ENCODE data around the gene BOK. TPM values are rescaled to one million over a fixed set of nuclear protein-coding genes. Genes with fewer than 3 reads are reported as not detected.
A peak's percentile ranks its signal among the peaks of the same experiment; 100 is the strongest.
"Not testable (repeated sequence)": the region's sequence is repeated elsewhere in the genome, so short reads cannot be mapped to it uniquely, and the experiment has no call there.

Gene BOK
- total and polyA plus RNA-seq, 4 donors = 11.8 to 44.3 (median 29.1) TPM

DNA sequence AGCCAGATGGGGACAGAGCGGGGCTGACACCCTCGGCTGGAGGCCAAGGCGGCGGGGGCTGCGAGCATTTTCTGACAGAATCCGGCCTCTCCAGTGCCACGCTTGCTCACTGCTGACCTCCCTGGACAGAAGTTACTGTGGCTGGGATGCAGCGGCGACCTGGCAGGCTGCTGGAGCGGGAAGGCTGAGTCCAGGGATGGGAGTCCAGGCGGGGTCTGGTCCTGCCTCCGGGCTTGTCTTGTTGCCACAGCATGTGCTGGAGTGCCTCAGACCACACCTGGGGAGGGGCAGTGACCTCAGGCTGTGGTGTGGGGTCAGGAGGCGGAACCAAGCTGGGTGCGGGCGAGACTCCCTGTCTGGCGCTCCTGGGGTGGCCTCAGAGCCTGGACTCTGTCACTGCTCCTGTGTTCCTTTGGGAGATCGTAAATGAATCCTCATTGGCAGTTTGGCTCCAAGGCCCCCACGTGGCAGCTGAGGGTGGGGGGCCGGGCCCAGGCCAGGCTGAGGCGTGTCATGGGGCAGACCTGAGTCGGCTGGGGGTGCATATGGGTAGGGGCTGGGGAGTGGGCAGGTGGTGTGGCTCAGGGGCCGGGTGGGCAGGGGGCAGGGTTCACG is 5.5 kb downstream of the BOK start:
- TF ChIP-seq, protein P1, sequence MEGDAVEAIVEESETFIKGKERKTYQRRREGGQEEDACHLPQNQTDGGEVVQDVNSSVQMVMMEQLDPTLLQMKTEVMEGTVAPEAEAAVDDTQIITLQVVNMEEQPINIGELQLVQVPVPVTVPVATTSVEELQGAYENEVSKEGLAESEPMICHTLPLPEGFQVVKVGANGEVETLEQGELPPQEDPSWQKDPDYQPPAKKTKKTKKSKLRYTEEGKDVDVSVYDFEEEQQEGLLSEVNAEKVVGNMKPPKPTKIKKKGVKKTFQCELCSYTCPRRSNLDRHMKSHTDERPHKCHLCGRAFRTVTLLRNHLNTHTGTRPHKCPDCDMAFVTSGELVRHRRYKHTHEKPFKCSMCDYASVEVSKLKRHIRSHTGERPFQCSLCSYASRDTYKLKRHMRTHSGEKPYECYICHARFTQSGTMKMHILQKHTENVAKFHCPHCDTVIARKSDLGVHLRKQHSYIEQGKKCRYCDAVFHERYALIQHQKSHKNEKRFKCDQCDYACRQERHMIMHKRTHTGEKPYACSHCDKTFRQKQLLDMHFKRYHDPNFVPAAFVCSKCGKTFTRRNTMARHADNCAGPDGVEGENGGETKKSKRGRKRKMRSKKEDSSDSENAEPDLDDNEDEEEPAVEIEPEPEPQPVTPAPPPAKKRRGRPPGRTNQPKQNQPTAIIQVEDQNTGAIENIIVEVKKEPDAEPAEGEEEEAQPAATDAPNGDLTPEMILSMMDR (IDR thresholded peaks at IDR 0.05; ENCODE audit: control extremely low read depth, extremely low read depth) = no peak
- DNase-seq = peak in 1 of 3 donors; percentile 22
- no peak for ATAC-seq (ENCODE audit: insufficient read depth, low FRiP score)
- Histone ChIP-seq H3K4me3 (no peak overlapping the region), H3K27ac (ENCODE audit: low read depth in 1 of 2, low read length in 1 of 2) (peak overlapping the region in 1 of 2 donors; percentile 3), H3K9ac (ENCODE audit: insufficient read depth in 1 of 2, low read length in 2 of 2) (no peak overlapping the region), H3K4me1 (ENCODE audit: control insufficient read depth in 5 of 5, insufficient read depth in 5 of 5, low read length in 5 of 5) (peaks cover 0 to 31% (median 18%) of the 10 kb centered on the region in 5 donors), H3K27me3 (ENCODE audit: control insufficient read depth in 3 of 3, insufficient read depth in 3 of 3, low read length in 2 of 3) (no peaks in the 10 kb centered on the region), H3K9me3 (ENCODE audit: control insufficient read depth in 4 of 4, insufficient read depth in 3 of 4, low read length in 3 of 4) (no peaks in the 10 kb centered on the region), H3K36me3 (ENCODE audit: control insufficient read depth in 4 of 4, insufficient read depth in 4 of 4, low read length in 4 of 4) (peaks cover 0 to 8% (median 3%) of the 10 kb centered on the region in 4 donors)
- WGBS, 2 donors = 80 to 90% methylated on average over 23 of the region's 23 CpGs

DNA sequence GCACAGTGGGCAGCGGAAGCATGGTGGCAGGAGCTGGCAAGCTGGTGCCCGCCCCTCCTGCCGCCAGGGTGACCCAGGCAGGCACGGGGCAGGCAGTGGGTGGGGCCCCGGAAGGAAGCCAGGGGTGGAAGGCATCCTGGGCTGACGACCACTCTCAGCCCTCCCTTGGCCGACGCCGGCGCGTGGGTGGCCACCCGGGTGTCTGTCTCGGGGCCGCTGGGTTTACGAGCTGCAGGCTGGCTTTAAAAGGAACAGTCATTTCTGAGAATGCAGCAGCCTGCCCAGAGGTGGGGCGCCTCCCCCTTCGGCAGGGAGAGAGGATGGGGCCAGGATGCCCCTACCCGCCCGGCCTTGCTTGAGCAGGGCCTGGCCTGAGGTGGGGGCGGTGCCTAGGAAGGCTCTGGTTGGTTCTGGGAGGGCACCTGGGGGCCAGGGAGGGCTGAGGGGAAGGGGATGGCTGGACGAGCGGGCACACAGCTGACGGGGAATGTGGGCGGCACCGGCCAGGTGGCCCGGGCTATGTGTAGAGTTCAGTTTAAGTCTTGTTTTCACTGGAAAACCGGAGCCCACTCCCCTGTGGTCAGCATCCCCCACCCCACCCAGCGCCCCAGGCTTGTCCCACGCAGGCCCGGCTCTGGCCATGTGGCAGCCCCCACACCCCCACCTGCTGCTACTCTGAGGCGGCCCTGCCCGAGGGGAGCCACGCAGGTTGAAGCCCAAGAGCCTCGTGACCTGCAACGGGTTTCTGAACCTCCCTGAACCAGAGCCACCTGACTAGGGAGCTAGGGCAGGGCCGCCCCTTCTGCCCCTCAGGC is 6.3 kb downstream of the BOK start:
- 80 to 82% methylated on average over 36 of the region's 36 CpGs for WGBS, 2 donors
- TF ChIP-seq, protein P1 (IDR thresholded peaks at IDR 0.05; ENCODE audit: control extremely low read depth, extremely low read depth) = no peak
- Histone ChIP-seq H3K9me3 (ENCODE audit: control insufficient read depth in 4 of 4, insufficient read depth in 3 of 4, low read length in 3 of 4) (no peaks in the 10 kb centered on the region), H3K9ac (ENCODE audit: insufficient read depth in 1 of 2, low read length in 2 of 2) (no peak overlapping the region), H3K27ac (ENCODE audit: low read depth in 1 of 2, low read length in 1 of 2) (no peak overlapping the region), H3K4me3 (no peak overlapping the region), H3K27me3 (ENCODE audit: control insufficient read depth in 3 of 3, insufficient read depth in 3 of 3, low read length in 2 of 3) (no peaks in the 10 kb centered on the region), H3K36me3 (ENCODE audit: control insufficient read depth in 4 of 4, insufficient read depth in 4 of 4, low read length in 4 of 4) (peaks cover 0 to 8% (median 5%) of the 10 kb centered on the region in 4 donors), H3K4me1 (ENCODE audit: control insufficient read depth in 5 of 5, insufficient read depth in 5 of 5, low read length in 5 of 5) (peaks cover 0 to 30% (median 11%) of the 10 kb centered on the region in 5 donors)
- no peak for DNase-seq
- ATAC-seq (ENCODE audit: insufficient read depth, low FRiP score) = no peak

DNA sequence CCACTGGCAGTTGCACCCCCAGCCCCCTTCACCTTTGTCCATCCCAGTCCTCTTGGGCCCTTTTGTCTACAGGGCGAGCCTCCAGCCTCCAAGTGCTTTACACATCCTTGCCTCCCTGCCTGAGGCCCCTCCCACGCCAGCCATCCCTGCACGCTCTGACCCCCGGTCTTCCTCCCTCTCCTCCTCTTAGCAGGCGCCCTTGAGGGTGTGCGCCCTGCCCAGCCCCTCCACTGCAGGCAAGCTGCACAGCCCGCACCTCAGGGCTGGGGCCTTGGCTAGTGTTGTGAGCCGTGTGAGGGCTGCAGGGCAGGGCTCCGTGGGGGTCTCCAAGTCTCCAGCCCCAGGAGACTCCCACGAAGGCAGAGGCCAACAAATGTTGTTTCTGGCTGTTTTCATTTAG is 6.9 kb downstream of the BOK start:
- no peaks in the 10 kb centered on the region for H3K27me3 ChIP-seq (ENCODE audit: control insufficient read depth in 3 of 3, insufficient read depth in 3 of 3, low read length in 2 of 3)
- 78 to 88% methylated on average over 10 of the region's 10 CpGs for WGBS, 2 donors
- peaks cover 0 to 24% (median 5%) of the 10 kb centered on the region in 5 donors for H3K4me1 ChIP-seq (ENCODE audit: control insufficient read depth in 5 of 5, insufficient read depth in 5 of 5, low read length in 5 of 5)
- TF ChIP-seq, protein P1 (IDR thresholded peaks at IDR 0.05; ENCODE audit: control extremely low read depth, extremely low read depth) = no peak
- no peak overlapping the region for H3K9ac ChIP-seq (ENCODE audit: insufficient read depth in 1 of 2, low read length in 2 of 2)
- H3K9me3 ChIP-seq (ENCODE audit: control insufficient read depth in 4 of 4, insufficient read depth in 3 of 4, low read length in 3 of 4) = no peaks in the 10 kb centered on the region
- no peak overlapping the region for H3K4me3 ChIP-seq
- H3K36me3 ChIP-seq (ENCODE audit: control insufficient read depth in 4 of 4, insufficient read depth in 4 of 4, low read length in 4 of 4) = peaks cover 0 to 8% (median 6%) of the 10 kb centered on the region in 4 donors
- no peak overlapping the region for H3K27ac ChIP-seq (ENCODE audit: low read depth in 1 of 2, low read length in 1 of 2)
- ATAC-seq (ENCODE audit: insufficient read depth, low FRiP score) (no peak), DNase-seq (no peak)

DNA sequence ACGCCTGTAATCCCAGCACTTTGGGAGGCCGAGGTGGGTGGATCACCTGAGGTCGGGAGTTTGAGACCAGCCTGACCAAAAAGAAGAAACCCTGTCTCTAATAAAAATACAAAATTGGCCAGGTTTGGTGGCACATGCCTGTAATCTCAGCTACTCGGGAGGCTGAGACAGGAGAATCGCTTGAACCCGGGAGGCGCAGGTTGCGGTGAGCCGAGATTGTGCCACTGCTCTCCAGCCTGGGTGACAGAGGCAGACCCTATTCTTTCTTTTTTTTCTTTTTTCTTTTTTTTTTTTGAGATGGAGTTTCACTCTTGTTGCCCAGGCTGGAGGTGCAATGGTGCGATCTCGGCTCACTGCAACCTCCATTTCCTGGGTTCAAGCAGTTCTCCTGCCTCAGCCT is 7.5 kb downstream of the BOK start:
- DNase-seq; H3K9ac ChIP-seq (ENCODE audit: insufficient read depth in 1 of 2, low read length in 2 of 2); ATAC-seq (ENCODE audit: insufficient read depth, low FRiP score); H3K9me3 ChIP-seq (ENCODE audit: control insufficient read depth in 4 of 4, insufficient read depth in 3 of 4, low read length in 3 of 4); H3K27me3 ChIP-seq (ENCODE audit: control insufficient read depth in 3 of 3, insufficient read depth in 3 of 3, low read length in 2 of 3); H3K4me3 ChIP-seq; H3K27ac ChIP-seq (ENCODE audit: low read depth in 1 of 2, low read length in 1 of 2); H3K36me3 ChIP-seq (ENCODE audit: control insufficient read depth in 4 of 4, insufficient read depth in 4 of 4, low read length in 4 of 4): not testable (repeated sequence)
- peaks cover 0 to 20% (median 4%) of the 10 kb centered on the region in 5 donors for H3K4me1 ChIP-seq (ENCODE audit: control insufficient read depth in 5 of 5, insufficient read depth in 5 of 5, low read length in 5 of 5)
- 92 to 97% methylated on average over 11 of the region's 11 CpGs for WGBS, 2 donors

All from lung (tissue), 12 donors.